Measurements from ENCODE around the gene ARF3. TPM values are rescaled to one million over a fixed set of nuclear protein-coding genes. Genes with fewer than 3 reads are reported as not detected.

The ARF3 gene
- total RNA-seq, 1 donor from 2014 or later = 44.8 TPM

- ATAC-seq = peak; percentile 93
- intact Hi-C loops (cut with micrococcal nuclease) = loop anchor here (10.0 kb wide), 1 partner anchor 51 kb away; no protein-coding TSS in a partner anchor
- DNase-seq = peak; percentile 79
These were observed 28.2 kb upstream of the ARF3 start for GRCh38 chr12:48985475-48985897.

DNA sequence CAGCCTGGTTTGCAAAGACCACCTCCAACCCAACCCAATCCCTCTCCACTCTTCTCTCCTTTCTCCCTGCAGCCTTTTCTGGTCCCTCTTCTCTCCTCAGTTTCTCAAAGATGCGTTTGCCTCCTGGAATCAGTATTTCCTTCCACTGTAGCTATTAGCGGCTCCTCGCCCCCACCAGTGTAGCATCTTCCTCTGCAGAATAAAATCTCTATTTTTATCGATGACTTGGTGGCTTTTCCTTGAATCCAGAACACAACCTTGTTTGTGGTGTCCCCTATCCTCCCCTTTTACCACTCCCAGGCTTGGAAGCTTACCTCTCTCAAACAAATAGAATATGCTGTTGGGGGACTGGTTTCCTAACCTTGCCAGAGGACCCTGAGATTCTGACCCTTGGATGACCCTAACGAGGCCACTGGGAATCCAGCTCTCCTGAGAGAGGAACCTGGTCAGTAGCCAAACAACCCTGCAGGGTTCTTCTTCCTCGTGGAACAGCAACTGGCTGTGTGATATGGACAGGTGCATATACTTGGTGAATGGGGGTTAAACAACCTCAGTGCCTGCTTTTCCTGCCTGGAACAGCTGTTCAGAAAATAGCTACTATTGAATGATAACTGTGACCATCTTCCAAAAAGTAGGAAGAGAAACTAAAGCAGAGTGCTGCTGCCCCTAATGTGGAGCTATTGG lies 25.3 kb upstream of the ARF3 start:
- no peak for ATAC-seq
- intact Hi-C loops (cut with micrococcal nuclease) = loop anchor here (10.0 kb wide), 1 partner anchor 48 kb away; no protein-coding TSS in a partner anchor
- no peak for DNase-seq

DNA sequence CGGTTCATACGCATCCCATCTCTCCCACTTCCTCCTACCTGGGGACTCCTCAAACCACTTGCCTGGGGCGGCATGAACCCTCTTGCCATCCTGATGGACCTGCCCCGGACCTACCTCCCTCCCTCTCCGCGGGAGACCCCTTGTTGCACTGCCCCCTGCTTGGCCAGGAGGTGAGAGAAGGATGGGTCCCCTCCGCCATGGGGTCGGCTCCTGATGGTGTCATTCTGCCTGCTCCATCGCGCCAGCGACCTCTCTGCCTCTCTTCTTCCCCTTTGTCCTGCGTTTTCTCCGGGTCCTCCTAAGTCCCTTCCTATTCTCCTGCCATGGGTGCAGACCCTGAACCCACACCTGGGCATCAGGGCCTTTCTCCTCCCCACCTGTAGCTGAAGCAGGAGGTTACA lies 24.5 kb upstream of the ARF3 start:
- intact Hi-C loops (cut with micrococcal nuclease) = loop anchor here (10.0 kb wide), 1 partner anchor 47 kb away; no protein-coding TSS in a partner anchor
- ATAC-seq = no peak
- DNase-seq = no peak

- intact Hi-C loops (cut with micrococcal nuclease) = loop anchor here (10.0 kb wide), 1 partner anchor 46 kb away; no protein-coding TSS in a partner anchor
- DNase-seq (peak; percentile 55), ATAC-seq (peak; percentile 24)
These were observed 23.9 kb upstream of the ARF3 start for GRCh38 chr12:48980953-48981756.

DNA sequence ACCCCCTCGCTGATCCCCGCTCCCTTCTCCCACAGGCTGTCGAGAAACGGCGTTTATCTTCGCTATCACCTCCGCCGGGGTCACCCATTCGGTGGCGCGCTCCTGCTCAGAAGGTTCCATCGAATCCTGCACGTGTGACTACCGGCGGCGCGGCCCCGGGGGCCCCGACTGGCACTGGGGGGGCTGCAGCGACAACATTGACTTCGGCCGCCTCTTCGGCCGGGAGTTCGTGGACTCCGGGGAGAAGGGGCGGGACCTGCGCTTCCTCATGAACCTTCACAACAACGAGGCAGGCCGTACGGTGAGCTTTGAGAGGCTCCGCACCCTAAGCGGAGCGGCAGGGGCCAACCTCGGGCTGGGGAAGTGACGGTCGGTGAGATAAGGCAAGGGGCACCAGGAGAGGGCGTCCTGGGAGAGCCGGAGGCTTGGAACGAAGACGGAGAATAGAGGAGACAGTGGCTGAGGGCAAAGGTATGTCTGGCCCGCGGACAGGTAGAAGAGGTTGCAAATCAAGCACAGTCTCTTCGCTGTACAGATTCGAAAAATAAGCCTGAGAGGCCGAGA lies 23.2 kb upstream of the ARF3 start:
- intact Hi-C loops (cut with micrococcal nuclease) = loop anchor here (10.0 kb wide), 1 partner anchor 46 kb away; no protein-coding TSS in a partner anchor
- DNase-seq (no peak), ATAC-seq (peak; percentile 4)

DNA sequence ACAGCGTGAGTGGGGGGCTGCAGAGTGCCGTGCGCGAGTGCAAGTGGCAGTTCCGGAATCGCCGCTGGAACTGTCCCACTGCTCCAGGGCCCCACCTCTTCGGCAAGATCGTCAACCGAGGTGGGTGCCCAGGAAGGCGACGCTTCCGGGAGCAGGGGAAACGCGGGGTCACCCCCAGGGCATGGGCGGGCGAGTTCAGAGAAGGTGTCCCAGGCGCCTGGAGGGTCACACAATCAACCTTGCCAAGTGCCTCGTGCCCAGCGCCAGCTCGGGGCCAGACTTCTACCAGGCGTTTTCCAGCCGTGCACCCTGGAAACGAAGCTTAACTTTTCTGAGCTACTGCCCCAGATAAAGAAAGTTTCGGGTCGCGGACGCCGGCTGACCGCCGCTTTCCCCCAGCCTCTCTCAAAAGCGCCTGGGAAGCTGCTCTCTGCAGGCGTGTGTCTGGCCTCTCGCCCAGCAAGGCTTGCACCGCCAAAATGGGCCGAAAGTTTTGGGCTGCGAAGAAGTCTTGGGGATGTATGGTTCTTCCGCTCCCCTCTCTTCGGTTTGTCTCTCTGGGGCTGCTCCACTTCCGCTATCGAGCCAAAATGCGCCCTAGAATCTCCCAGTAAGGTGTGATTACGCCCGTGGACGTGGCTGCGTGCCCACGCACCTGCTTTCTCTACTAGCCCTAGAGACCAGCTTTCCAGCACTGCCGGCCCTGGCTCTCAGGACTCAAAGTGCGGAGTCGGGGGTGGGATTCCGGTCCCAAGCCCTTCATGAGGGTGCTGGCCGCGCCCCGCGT lies 22.5 kb upstream of the ARF3 start:
- intact Hi-C loops (cut with micrococcal nuclease) = loop anchor here (10.0 kb wide), 1 partner anchor 45 kb away; no protein-coding TSS in a partner anchor
- ATAC-seq (peak; percentile 17), DNase-seq (peak; percentile 50)

GRCh38 chr12:48978741-48979601 lies 21.7 kb upstream of the ARF3 start:
- intact Hi-C loops (cut with micrococcal nuclease) = no loop called here
- no peak for DNase-seq
- no peak for ATAC-seq

- intact Hi-C loops (cut with micrococcal nuclease) = no loop called here
- peak; percentile 25 for ATAC-seq
- DNase-seq = no peak
These were observed 21.0 kb upstream of the ARF3 start, which contains the start of gene WNT1 for GRCh38 chr12:48978291-48978740. Gene WNT1 (plus strand): TSS chr12:48978322. CDS start chr12:48978651, 329 bp downstream.

- intact Hi-C loops (cut with micrococcal nuclease) = no loop called here
- DNase-seq = peak; percentile 81
- ATAC-seq = peak; percentile 34
These were observed 20.3 kb upstream of the ARF3 start for GRCh38 chr12:48977290-48978281.

DNA sequence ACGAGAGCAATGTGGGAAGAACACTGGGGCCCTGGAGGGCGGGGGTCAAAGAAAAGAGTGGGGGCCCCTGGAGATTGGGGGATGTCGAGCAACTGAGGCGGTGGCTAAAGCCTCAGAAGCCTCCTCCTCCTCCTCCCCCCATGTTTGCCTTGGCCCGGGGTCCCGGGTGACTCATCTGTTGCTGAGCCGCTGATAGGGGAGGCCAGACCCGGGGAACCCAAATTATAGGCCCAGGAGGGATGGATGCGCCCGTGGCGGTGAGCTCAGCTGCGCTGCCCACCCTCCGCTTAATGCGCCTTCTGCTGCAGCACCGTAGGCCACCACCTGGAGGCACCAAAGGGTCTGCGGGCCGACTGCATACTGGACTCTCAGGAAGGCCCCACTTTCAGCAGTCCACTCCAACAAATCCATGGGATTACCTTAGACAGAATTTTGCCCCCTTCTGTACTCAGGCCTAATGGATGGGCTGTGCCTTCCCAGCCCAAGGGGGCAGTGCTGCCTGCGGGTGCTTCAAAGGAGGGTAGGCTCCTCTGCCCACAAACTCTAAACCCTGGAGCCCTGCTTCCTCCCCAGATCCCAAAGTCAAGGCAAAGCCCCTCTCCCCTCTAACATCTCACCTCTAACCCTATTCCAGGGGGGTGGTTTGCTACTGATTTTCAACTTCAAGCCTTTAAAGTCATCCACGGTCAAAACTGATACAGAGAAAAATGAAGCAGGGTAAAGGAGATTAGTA lies 16.8 kb upstream of the ARF3 start:
- peak; percentile 61 for ATAC-seq
- peak; percentile 71 for DNase-seq
- intact Hi-C loops (cut with micrococcal nuclease) = no loop called here

DNA sequence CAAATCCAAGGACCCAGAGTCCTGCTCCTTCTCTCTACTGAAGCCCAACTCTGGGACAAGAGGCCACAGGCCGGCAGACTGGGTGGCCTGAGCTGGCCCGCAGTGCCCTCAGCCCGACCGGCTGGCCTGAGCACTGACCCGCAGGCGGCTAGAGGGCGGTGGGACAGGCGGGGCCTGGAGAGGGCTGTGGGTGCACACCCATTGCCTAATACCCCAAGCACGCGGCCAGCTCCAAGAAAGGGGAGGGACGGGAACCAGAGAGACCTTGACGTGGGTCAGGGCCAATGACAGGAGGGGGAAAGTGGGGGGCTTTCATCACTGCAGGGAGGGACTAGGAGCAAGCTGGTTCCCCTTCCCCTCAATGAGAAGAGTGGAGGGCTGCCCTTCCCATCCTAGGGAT lies 16.2 kb upstream of the ARF3 start:
- ATAC-seq (peak; percentile 76), DNase-seq (peak; percentile 73)
- intact Hi-C loops (cut with micrococcal nuclease) = no loop called here

- DNase-seq (no peak), ATAC-seq (peak; percentile 12)
- intact Hi-C loops (cut with micrococcal nuclease) = no loop called here
These were observed 15.7 kb upstream of the ARF3 start for GRCh38 chr12:48972952-48973483.

DNA sequence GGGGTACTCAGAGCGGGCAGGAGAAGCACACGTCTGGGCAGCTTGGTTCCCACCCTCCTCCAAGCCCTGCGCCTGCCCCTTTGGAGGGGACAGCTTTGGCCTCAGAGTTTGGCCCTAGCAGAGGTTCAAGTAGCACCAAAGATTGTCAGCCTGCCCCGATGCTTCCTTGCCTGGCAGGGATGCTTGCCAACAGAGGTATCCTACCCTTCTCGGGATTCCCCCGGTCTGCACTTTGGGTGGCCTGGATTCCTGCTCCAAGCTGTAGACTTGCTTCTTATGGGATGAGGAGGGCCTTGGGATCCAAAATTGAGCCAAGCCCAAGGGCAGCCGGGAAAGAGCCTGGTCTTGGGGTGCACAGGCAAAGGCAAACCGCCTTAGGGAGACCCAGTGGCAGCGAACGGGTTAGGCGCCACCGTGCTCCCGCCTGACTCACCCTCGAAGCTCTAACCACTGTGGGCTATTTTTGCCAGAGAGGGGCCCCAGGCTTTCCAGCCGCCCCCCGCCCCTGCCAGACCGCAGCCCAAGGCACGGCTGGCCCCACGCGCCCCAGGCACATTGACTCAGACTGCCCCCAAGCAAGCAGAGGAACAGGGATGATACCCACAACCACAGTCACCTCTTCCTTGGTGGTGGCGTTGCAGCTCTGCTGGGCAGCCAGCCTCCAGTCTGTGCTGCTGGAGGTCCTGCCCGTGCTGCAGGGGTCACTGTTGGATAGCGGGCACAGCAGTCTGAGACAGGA lies 15.1 kb upstream of the ARF3 start:
- intact Hi-C loops (cut with micrococcal nuclease) = no loop called here
- ATAC-seq (no peak), DNase-seq (no peak)

GRCh38 chr12:48970702-48971334 lies 13.5 kb upstream of the ARF3 start:
- ATAC-seq (no peak), DNase-seq (no peak)
- intact Hi-C loops (cut with micrococcal nuclease) = no loop called here
